ENCODE data around the gene PTPRR.

The PTPRR gene

DNA sequence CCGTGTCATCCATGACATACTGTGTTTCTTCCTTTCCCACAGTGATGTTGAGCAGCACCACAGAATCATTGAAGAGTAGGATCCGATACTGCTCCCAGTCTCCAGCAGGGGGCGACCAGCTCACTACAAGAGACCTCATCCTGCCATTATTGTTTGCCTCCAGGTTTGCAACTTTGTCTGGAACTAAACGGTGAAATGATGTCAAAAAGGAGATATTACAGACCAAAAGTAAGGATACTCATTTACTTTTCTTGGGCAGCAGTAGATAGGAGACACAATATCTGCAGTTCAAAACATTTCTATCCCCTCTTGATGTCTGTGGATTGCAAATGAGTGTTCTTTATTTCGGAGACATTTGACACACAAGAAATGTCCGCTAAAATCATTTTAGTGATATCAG is 330.5 kb downstream of the PTPRR start:
- DNase-seq (ENCODE audit: low read depth, low spot score), result peak; percentile 78
- H3K4me1 ChIP-seq (ENCODE audit: insufficient read depth, insufficient read length), result no peaks in the 10 kb centered on the region
- H3K4me3 ChIP-seq (ENCODE audit: insufficient read length, low read depth), result no peak overlapping the region
- no peaks in the 10 kb centered on the region; the same call in 1 of the 2 replicates for H3K9me3 ChIP-seq (ENCODE audit: insufficient read depth, low read length)
- TF ChIP-seq ZNF274 (IDR thresholded peaks at IDR 0.05; ENCODE audit: low read depth, low read length) (no peak), SUZ12 (IDR thresholded peaks at IDR 0.05; ENCODE audit: extremely low read depth, insufficient read depth, insufficient read length) (no peak), YY1 (IDR thresholded peaks at IDR 0.05; ENCODE audit: insufficient read depth, insufficient read length) (no peak)
- no peak overlapping the region for H3K9ac ChIP-seq (ENCODE audit: insufficient read length, low read depth)
- H3K27me3 ChIP-seq (ENCODE audit: insufficient read depth, insufficient read length), result no peaks in the 10 kb centered on the region
- H3K36me3 ChIP-seq (ENCODE audit: insufficient read depth, insufficient read length, low read length), result no peaks in the 10 kb centered on the region

Data from NT2/D1 (cell line).